ENCODE data around the gene ARHGAP27. TPM values are rescaled to one million over a fixed set of nuclear protein-coding genes. Genes with fewer than 3 reads are reported as not detected.

Gene ARHGAP27
- total and polyA plus RNA-seq, 2 of the 4 experiments (the other 2 are of a cell fraction), result under 0.01 to 0.89 TPM

DNA sequence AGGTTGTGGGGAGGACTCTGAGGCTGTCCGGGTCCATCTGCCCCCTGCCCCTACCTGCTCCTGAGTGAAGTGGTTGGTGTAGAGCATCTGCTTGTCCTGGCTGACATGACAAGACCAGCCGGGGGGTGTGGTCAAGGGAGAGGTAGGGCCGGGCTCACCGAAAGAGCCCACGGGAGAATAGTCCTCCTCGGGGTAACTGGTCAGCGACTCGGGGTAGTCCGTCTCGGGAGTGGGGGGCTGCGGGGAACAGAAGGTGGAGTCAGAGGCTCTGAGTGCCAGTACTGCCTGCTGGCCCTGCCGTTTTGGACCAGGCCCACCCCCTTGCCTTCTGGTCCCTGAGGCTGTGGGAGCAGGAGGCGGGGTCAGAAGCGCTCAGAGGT is 27.8 kb downstream of the ARHGAP27 start:
- Histone ChIP-seq H3K14ac (replicated peaks; ENCODE audit: low read depth, low read length) (no peak overlapping the region), H3K9me3 (ENCODE audit: control insufficient read depth, insufficient read depth, low read length) (no peaks in the 10 kb centered on the region), H2AFZ (replicated peaks; ENCODE audit: low read length, poor library complexity) (no peak overlapping the region), H3K9me1 (ENCODE audit: insufficient read depth, low read length) (no peaks in the 10 kb centered on the region), H3K79me1 (ENCODE audit: low read depth in 1 of 2, low read length in 2 of 2) (no peaks in the 10 kb centered on the region), H3K4me3 (ENCODE audit: insufficient read depth, low read depth, low read length) (no peak overlapping the region), H4K91ac (ENCODE audit: insufficient read depth, low read depth, low read length) (no peak overlapping the region), H4K8ac (ENCODE audit: low read depth in 2 of 2, low read length in 2 of 2) (no peak overlapping the region), H4K5ac (ENCODE audit: low read depth, low read length) (no peak overlapping the region), H3K4me1 (ENCODE audit: control insufficient read depth, insufficient read depth, low read length) (peaks cover 6% of the 10 kb centered on the region; the same call in 1 of the 2 replicates), H3K18ac (ENCODE audit: low read depth, low read length) (no peak overlapping the region), H3K27ac (ENCODE audit: insufficient read depth, low read length) (no peak overlapping the region), H4K20me1 (ENCODE audit: insufficient read depth, low read length) (no peaks in the 10 kb centered on the region; the same call in none of the 2 replicates), H3K27me3 (ENCODE audit: control insufficient read depth, insufficient read depth, low read length) (peaks cover 26% of the 10 kb centered on the region), H3K36me3 (ENCODE audit: control insufficient read depth, insufficient read depth, low read length) (no peaks in the 10 kb centered on the region), H2AK5ac (ENCODE audit: low read depth, low read length) (no peak overlapping the region), H2BK5ac (ENCODE audit: low read depth, low read length, poor library complexity, severe bottlenecking) (no peak overlapping the region), H3K23ac (ENCODE audit: low read depth, low read length) (no peak overlapping the region), H2AK9ac (replicated peaks; ENCODE audit: low read depth, low read length, poor library complexity) (no peak overlapping the region), H3K4me2 (ENCODE audit: low read depth, low read length) (no peak overlapping the region), H3K9ac (ENCODE audit: low read depth, low read length) (no peak overlapping the region), H3K4ac (ENCODE audit: low read depth, low read length) (no peak overlapping the region), H2BK15ac (ENCODE audit: low read depth, low read length) (no peak overlapping the region), H2BK120ac (ENCODE audit: low read depth, low read length) (no peak overlapping the region), H3K56ac (ENCODE audit: extremely low read depth, insufficient read depth, low read length) (no peak overlapping the region), H2BK20ac (ENCODE audit: low read depth, low read length) (no peak overlapping the region)
- DNase-seq, result no peak
- POLR2A ChIA-PET (ENCODE audit: unreplicated experiment), result no interaction called here
- CTCF ChIA-PET, result no interaction called here
- BruUV-seq (replicated peaks), result no TSS peak
- ATAC-seq (ENCODE audit: low read depth), result no peak
- dilution Hi-C loops (cut with HindIII; ENCODE audit: low sequenced_read_pairs, unreplicated experiment) (no loop called here), in situ Hi-C loops (cut with MboI; ENCODE audit: low sequenced_read_pairs) (loop anchor here (25.0 kb wide), 1 partner anchor 432 kb away; the partner anchor contains the start of gene SPPL2C), intact Hi-C loops (cut with micrococcal nuclease) (no loop called here)
- WGBS, 2 experiments (ENCODE audit: extremely low coverage in 2 of 2, insufficient read length in 1 of 2), result 25% methylated on average over 12 of the region's 14 CpGs; no CpG with 5 or more reads in 1 of the 2 experiments
- TF ChIP-seq MAFK (IDR thresholded peaks at IDR 0.05; ENCODE audit: low read depth, low read length) (no peak), CHD1 (IDR thresholded peaks at IDR 0.05; ENCODE audit: low read depth, low read length) (no peak), MXI1 (IDR thresholded peaks at IDR 0.05; ENCODE audit: borderline replicate concordance, low read depth, low read length) (no peak), RFX5 (IDR thresholded peaks at IDR 0.05; ENCODE audit: low read depth, low read length) (no peak), SMC3 (IDR thresholded peaks at IDR 0.05; ENCODE audit: low read depth, low read length) (no peak), RCOR1 (IDR thresholded peaks at IDR 0.05; ENCODE audit: insufficient replicate concordance, low read length) (no peak), FOS (IDR thresholded peaks at IDR 0.05; ENCODE audit: low read depth, low read length) (no peak), MAZ (IDR thresholded peaks at IDR 0.05; ENCODE audit: borderline replicate concordance, low read depth, low read length) (no peak), NFE2L2 (IDR thresholded peaks at IDR 0.05; ENCODE audit: low read depth, low read length) (no peak), BHLHE40 (IDR thresholded peaks at IDR 0.05; ENCODE audit: low read depth, low read length) (no peak), ELK1 (IDR thresholded peaks at IDR 0.05; ENCODE audit: borderline replicate concordance, low read depth, low read length) (no peak), RAD21 (IDR thresholded peaks at IDR 0.05; ENCODE audit: low read length) (no peak), CEBPB (IDR thresholded peaks at IDR 0.05; ENCODE audit: low read depth, low read length) (no peak), POLR2A (IDR thresholded peaks at IDR 0.05; ENCODE audit: low read depth, low read length) (no peak)
- TF ChIP-seq, protein P1, sequence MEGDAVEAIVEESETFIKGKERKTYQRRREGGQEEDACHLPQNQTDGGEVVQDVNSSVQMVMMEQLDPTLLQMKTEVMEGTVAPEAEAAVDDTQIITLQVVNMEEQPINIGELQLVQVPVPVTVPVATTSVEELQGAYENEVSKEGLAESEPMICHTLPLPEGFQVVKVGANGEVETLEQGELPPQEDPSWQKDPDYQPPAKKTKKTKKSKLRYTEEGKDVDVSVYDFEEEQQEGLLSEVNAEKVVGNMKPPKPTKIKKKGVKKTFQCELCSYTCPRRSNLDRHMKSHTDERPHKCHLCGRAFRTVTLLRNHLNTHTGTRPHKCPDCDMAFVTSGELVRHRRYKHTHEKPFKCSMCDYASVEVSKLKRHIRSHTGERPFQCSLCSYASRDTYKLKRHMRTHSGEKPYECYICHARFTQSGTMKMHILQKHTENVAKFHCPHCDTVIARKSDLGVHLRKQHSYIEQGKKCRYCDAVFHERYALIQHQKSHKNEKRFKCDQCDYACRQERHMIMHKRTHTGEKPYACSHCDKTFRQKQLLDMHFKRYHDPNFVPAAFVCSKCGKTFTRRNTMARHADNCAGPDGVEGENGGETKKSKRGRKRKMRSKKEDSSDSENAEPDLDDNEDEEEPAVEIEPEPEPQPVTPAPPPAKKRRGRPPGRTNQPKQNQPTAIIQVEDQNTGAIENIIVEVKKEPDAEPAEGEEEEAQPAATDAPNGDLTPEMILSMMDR (conservative IDR thresholded peaks at IDR 0.05; ENCODE audit: low read depth, low read length), result no peak
- TF ChIP-seq, protein P2, sequence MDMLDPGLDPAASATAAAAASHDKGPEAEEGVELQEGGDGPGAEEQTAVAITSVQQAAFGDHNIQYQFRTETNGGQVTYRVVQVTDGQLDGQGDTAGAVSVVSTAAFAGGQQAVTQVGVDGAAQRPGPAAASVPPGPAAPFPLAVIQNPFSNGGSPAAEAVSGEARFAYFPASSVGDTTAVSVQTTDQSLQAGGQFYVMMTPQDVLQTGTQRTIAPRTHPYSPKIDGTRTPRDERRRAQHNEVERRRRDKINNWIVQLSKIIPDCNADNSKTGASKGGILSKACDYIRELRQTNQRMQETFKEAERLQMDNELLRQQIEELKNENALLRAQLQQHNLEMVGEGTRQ (IDR thresholded peaks at IDR 0.05; ENCODE audit: low read depth, low read length), result no peak

All from IMR-90 (cell line).